GM10847 (cell line): ENCODE measurements around the gene ADAM12.

Experiments used
- POLR2A ChIP-seq: IDR thresholded peaks from 2 replicates; pipeline ENCODE4 v1.6.1; 2011; ENCODE audit not compliant: insufficient read length; ENCODE audit errors: extremely low read depth

Gene ADAM12

DNA sequence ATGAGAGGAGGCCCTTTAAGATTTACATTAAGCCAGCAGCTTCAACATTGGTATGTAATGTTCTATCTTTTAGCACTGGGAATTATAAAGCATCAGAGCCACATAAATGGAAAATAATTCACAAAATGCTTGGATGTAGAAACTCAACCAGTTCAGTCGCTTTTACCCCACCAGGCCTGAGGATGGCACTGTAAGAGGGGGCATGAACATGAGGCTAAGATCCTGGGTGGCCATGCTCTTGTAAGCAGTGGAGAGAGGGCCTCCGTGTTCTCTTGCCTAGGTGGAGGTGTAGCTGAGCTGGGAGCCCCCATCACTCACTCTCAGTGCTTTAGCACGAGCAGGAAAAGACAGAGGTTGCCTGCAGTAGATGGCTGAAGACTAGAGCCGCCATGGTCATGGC lies 253.1 kb downstream of the ADAM12 start:
- no peak for TF ChIP-seq POLR2A

DNA sequence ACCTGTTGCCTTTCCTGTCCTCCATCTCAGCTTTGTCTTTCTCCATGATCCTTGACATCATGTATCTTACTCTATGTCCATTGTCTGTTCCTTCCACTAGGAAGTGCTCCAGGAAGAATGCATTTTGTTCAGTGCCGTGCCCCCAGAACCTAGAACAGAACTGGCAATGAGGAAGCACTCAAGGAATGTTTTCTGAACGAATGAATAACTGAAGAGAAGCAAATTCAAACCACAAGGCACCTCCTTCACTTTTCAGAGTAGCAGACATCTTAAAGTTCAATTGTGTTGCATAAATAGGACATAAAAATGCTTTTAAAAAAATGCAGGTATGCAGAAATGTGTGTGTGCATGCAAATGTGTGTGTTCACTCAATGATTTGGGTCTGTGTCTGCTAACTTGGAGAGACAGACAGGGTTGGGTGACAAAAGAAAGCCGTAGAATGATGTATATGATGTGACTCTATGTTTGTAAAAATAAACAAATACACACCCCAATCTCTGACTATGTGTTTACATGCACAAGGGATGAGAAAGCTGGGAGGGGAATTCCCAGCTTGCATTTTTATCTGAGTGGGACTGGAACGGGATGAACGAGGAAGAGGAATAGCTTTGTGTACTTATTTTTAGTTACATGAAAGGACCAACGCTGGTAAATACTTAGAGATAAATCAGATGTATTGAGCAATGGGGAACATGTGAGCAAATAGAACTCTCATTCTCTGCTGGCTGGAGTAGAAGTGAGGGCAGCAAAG lies 254.2 kb downstream of the ADAM12 start:
- TF ChIP-seq POLR2A: no peak

DNA sequence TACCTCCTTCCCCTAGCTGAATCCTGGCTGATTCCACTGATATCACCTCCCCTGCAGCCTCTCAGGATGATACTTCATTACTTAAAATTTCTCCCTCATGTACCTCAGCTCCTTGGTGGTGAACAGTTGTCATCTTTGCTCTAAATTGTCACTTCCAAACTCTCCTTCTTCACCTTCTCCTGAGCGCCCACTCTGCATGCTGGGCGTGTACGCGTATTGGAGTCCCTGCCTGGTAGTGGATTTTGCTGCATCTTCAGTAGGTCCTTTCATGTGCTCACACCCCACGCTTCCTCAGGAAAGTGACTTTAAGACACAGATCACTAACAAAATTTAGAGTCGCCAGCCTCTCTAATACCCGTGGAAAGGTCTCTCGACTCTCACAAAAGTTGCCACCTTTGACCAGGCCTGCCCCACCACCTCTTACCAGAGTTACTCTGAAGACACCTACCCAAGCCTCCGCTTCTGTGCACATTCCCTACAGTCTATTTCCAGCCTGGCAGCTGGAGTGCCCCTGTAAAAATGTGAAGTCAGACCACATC lies 255.1 kb downstream of the ADAM12 start:
- no peak for TF ChIP-seq POLR2A

DNA sequence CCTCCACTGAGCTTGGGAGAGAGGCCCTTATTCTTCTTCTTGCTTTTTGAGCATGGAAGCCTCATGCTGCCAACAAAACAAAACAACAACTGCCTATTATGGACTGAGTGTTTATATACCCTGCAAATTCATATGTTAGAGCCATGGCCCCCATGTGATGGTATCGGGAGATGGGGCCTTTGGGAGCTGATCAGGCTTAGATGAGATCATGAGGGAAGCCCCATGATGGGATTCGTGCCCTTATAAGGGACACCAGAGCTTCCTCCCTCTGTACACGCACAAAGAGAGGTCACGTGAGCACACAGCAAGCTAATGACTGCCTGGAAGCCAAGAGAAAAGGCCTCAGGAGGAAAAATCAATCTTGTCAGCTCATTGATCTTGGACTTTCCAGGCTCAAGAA lies 256.9 kb downstream of the ADAM12 start:
- no peak for TF ChIP-seq POLR2A

DNA sequence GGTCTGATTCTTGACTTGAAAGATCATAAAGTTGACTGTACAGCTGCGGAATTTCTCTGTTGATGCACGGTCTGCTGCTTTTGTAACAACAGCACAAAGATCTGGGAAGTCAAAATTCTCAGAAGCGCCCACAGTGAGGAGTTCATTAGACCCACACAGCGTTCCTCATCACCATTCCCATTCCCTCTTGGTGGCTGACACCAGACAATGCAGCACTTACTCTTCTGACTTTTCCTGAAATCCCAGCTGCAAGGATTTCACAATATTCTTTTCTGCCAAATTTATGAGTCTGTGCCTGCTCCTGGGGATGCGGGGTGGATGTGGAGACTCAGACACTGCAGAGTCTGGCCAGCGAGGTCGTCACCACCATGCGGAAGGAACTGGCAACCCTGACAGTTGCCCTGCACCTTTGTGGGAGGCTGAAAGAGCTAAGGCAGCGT lies 258.0 kb downstream of the ADAM12 start:
- TF ChIP-seq POLR2A: no peak

DNA sequence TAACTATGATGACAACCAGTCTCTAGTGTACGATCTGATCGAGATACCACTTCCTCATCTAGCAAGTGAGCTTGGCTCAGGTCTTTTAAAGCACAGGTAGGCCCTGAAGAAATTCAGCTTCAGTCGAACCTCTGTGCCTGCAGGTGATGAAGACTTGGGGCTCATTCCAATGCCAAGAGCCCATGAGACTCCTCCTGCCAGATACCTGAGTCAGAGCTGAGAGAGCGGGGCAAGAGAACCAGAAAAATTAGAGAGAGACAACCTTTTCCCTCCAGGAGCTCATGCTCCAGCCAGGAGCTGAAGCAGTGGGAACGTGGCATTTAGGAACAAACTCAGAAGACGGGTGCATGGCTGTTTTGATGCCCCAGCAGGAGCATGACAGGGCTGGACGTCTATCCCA lies 259.3 kb downstream of the ADAM12 start:
- TF ChIP-seq POLR2A: no peak

DNA sequence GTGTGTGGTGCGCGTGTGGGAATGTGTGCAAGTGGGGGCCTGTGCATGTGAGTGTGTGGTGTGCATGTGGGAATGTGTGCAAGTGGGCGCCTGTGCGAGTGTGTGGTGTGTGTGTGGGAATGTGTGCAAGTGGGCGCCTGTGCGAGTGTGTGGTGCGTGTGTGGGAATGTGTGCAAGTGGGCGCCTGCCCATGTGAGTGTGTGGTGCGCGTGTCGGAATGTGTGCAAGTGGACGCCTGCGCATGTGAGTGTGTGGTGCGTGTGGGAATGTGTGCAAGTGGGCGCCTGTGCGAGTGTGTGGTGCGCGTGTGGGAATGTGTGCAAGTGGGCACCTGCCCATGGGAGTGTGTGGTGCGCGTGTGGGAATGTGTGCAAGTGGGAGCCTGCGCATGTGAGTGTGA lies 259.7 kb downstream of the ADAM12 start:
- no peak for TF ChIP-seq POLR2A

DNA sequence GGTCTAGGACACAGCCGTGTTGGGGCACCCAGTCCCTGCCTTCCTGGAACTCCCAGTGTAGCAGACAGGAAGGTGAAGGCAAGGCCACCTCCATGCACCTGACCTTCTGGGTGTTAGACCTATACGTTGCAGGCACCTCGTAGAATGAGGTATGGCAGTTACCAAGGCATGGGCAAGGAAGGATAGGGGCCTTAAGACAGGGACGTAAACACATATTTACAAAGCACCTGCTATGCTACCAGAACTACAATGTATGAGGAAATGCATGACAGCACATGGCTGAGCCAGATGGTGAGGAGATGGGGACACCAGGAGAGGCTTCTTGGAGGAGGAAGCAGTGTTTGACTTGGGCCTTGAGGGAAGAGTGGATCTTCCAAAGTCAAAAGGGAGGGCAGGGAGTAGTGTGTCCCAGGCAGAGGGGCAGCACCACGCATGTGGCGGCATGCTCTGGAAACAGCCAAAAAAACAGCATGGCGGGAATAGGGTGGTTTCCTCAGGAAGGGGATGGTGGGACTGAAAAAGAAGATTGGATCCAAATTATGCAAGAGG lies 260.7 kb downstream of the ADAM12 start:
- no peak for TF ChIP-seq POLR2A

DNA sequence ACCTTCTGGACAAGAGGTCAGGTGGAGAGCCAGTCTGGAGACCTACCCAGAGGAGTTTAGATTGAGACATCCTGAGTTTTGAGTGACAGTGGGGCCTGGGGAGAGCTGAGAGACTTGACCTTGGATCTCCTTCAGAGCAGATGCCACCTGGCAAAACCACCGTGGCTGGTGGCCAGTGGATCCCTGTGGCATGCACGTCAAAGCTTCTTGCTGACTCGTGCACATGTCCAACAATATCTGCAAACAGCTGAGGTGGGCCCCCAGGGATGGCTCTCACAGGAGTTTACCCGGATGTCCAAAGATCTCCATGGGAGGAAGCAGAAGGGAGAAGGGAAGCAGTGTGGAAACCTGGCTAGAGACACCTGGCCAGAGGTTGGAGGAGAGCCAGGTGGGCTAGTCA lies 261.4 kb downstream of the ADAM12 start:
- no peak for TF ChIP-seq POLR2A

DNA sequence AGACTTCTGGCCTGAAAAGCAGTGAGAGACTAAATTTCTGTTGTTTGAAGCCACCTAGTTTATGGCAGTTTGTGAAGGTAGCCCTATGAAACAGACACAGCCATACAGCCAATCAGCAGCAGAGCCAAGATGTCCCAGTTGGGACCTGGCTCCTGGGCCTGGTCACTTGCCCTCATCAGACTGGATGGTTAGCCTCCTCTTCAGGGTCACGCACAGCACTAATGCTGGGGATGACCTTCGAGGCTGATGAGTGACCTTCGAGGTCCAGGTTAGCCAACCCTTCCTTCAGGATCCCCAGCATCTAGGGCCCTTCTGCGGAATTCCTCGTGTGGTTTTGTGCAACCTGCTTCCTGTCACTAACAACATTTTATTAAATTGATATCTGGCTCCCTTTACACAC lies 262.3 kb downstream of the ADAM12 start:
- no peak for TF ChIP-seq POLR2A

DNA sequence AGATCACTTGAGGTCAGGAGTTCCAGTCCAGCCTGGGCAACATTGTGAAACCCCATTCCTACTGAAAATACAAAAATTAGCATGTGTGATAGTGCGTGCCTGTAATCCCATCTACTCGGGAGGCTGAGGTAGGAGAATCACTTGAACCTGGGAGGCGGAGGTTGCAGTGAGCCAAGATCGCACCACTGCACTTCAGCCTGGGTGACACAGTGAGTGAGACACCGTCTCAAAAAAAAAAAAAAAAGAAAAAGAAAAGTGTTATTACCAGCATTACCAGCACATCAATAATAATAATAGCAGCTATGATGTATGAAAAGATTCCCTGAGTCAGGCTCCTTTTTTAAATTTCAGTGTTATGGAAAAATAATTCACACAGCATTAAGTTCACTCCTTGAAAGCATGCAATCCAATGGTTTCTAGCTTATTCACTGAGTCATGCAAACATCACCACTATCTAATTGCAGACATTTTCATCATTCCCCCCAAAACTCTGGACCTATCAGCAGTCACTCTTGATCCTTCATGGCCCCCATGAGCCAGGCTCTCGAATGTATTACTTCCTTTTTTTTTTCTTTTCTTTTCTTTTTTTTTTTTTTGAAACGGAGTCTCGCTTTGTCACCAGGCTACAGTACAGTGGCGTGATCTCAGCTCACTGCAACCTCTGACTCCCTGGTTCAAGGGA lies 263.5 kb downstream of the ADAM12 start:
- TF ChIP-seq POLR2A: no peak

DNA sequence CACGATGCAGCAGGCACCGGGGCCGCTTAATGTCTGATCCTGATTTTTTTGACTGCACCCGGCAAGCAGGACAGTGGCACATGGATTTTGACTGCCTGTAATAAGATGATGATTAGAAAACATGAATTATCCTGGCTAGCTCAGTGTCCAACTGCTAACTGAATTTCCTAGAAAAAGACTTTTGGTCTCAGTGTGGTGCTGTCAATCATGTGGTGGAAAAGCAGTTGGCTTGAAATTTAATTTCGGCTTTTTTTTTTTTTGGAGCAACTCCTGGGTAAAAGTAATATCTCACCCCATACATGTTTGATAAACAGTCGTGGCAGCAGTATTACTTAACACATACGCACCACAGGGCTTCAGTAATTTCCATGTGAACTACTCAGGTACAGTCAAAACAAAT lies 264.2 kb downstream of the ADAM12 start:
- TF ChIP-seq POLR2A: no peak

DNA sequence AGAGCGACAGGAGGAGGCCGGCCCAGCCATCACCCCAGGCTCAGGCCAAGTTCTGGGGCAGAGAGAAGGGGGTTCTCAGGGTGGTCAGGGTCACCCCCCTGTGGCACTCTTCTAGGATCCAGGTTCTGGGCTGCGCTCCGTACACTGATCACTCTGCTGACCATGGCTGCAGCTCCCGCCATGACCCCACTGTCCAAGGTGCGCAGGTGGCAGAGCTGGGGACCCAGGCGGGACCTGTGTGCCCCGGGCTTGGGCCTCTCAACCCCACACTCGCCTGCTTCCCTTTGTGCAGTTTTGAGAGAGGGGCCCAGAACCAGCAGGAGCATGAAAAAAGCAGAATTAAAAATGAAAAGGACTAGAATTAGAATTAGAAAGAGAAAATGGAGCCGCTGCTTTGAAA lies 264.8 kb downstream of the ADAM12 start:
- no peak for TF ChIP-seq POLR2A

DNA sequence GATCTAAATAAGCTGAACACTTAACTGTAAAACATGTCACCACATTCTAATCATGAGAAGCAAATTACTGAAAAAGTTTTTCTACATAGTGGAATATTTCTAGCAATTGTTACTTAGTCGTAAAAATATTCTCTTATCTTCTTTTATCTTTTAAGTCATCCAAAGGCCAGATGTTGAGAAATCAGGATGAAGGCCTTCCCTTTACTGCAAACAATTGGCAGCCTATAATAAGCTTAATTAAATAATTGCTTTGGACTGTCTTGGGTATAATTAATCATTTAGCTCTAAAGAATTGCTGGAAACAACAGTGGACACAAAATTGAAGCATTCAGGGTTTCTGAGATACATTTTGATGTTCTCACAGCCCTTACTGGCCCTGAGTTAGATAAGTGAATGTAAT lies 265.4 kb downstream of the ADAM12 start:
- TF ChIP-seq POLR2A: no peak

DNA sequence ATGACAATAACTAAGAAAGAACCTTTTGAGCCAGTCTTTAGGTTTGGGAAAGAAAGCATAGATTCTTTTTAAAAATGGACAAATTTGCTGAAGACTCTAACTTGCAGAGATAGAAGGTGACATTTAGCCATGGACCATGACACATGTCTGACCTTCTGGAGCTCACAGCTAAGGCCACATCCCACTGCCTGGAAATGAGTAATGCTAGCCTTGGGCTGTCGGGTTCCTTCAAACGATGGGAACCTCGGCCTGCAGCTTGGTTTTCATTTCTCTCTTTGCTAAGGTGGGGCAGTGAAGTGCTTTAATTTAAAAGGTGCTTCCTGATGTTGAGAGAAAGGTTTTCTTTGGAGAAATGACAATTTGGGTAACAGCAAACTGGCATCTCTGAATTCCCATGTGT lies 268.7 kb downstream of the ADAM12 start:
- TF ChIP-seq POLR2A: no peak

DNA sequence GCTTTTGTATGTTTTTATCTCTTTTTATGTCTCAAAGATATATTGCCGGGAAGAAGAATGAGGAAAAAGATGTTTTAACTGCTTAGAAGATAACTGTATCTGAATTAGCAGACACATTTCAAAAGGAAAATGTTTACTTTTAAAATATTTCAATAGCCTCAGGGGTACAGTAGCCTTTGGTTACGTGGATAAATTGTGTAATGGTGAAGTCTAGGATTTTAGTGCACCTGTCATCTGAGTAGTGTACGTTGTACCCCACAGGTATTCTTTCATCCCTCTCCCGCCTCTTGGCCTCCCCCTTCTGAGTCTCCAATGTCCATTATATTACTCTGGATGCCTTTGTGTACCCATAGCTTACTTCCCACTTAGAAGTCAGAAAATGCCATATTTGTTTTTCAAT lies 269.8 kb downstream of the ADAM12 start:
- TF ChIP-seq POLR2A: no peak

DNA sequence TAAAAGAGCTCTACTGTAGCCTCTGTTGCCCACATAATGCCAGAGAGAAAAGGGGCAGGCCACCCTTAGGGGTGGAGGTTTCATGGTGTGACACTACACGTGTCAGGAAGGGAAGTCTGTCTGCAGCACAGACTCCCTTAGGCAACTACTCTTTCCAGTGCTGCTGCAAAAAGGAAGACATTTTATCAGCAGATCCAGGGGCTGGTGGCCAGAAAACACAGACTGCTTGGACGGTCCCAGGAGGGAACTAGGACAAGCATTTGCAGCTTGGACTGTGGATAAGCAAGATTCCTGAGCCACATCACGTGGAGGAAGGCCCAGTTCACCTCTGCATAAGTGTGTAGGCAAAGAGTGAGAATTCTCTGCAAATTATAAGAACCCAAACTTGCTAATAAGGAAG lies 271.1 kb downstream of the ADAM12 start:
- TF ChIP-seq POLR2A: no peak

DNA sequence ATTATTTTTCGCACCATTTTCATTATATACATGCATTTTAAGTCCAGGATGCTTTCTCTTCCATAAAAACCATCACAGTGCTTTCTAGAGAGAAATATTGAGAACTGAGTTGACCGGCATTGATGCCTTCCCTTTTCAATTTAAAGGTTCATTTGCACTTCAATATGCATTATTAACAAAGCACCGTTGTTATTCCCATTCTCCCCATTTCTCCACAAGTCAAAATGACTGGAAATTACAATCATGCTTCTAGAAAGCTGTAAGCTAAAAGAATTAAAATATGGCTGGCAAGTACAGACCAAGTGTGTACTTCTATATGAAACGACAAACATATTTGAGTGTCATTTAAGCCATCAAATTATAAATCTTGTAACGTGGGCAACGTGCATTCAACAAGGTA lies 272.4 kb downstream of the ADAM12 start:
- no peak for TF ChIP-seq POLR2A
